ENCODE data around the gene MRC1. TPM values are rescaled to one million over a fixed set of nuclear protein-coding genes. Genes with fewer than 3 reads are reported as not detected.

MRC1 gene
- total RNA-seq, 1 donor from 2014 or later = 370 TPM

DNA sequence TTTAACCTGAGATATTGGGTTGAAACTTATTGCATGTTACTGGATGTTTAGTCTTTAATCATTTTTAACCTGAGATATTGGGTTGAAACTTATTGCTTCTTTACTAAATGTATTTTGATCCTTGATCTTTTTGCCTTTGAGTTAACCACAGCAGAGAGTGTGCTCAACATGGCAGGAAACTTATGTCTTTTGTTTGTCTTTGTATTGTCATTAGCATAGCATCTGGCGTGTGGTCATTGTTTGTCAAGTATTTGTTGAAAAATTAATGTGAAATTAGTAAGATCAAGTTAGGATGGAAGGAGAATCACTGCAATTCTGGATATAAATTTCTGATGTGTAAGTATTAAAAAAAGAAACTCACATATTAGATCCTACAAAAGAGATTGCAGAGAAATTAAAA lies 8.2 kb downstream of the MRC1 start:
- no peak overlapping the region for H3K27ac ChIP-seq
- ATAC-seq = no peak

DNA sequence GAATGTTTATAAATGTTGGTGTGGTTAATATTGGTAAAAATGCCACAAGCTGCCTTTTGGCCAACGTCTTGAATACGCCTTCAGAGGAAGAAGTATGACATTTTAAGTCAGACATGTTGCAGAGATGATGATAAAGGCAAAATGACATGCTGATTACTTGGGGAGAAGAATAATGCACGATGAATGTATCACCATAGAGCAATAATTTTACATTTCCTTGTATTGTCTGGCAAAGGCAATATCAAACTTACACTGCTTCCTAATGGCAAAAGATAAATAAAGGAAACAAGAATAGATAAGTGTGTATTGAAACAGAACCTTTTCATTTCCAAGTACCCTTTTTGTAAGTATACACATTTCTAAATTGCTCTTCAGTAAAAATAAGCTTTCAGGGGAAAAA lies 8.6 kb downstream of the MRC1 start:
- no peaks in the 10 kb centered on the region for H3K4me1 ChIP-seq
- TF ChIP-seq, protein P1, sequence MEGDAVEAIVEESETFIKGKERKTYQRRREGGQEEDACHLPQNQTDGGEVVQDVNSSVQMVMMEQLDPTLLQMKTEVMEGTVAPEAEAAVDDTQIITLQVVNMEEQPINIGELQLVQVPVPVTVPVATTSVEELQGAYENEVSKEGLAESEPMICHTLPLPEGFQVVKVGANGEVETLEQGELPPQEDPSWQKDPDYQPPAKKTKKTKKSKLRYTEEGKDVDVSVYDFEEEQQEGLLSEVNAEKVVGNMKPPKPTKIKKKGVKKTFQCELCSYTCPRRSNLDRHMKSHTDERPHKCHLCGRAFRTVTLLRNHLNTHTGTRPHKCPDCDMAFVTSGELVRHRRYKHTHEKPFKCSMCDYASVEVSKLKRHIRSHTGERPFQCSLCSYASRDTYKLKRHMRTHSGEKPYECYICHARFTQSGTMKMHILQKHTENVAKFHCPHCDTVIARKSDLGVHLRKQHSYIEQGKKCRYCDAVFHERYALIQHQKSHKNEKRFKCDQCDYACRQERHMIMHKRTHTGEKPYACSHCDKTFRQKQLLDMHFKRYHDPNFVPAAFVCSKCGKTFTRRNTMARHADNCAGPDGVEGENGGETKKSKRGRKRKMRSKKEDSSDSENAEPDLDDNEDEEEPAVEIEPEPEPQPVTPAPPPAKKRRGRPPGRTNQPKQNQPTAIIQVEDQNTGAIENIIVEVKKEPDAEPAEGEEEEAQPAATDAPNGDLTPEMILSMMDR (IDR thresholded peaks at IDR 0.05) = no peak
- no peaks in the 10 kb centered on the region for H3K9me3 ChIP-seq
- H3K27ac ChIP-seq = no peak overlapping the region
- no peaks in the 10 kb centered on the region for H3K27me3 ChIP-seq
- intact Hi-C loops (cut with DNase I) = no loop called here
- no peak overlapping the region for H3K4me3 ChIP-seq
- H3K36me3 ChIP-seq = no peaks in the 10 kb centered on the region
- ATAC-seq (no peak), DNase-seq (no peak)

More for the DNA sequence above, 8.2 kb downstream of the MRC1 start:
- no peaks in the 10 kb centered on the region for H3K36me3 ChIP-seq
- H3K9me3 ChIP-seq = no peaks in the 10 kb centered on the region
- TF ChIP-seq, protein P1 (IDR thresholded peaks at IDR 0.05) = no peak
- DNase-seq = no peak
- H3K27me3 ChIP-seq = no peaks in the 10 kb centered on the region
- no peak overlapping the region for H3K4me3 ChIP-seq
- H3K4me1 ChIP-seq = no peaks in the 10 kb centered on the region
- intact Hi-C loops (cut with DNase I) = no loop called here

DNA sequence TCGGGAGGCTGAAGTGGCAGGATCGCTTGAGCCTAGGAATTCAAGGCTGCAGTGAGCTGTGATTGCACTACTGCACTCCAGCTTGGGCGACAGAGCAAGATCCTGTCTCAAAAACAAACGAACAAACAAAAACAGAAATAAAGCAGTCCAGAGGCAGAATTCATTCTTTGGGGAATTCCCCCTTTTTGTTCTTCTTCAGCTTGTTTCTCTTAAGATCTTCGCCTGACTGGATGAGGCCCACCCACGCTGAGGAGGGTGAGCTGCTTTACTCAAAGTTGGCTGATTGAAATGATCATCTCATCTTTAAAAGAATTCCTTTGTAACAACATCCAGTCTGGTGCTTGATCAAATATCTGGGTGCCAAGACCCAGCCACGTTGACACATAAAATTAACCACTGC lies 10.7 kb downstream of the MRC1 start:
- ATAC-seq (no peak), DNase-seq (no peak)
- Histone ChIP-seq H3K9me3 (no peaks in the 10 kb centered on the region), H3K36me3 (no peaks in the 10 kb centered on the region), H3K4me3 (no peak overlapping the region), H3K4me1 (no peaks in the 10 kb centered on the region), H3K27ac (no peak overlapping the region), H3K27me3 (no peaks in the 10 kb centered on the region)
- intact Hi-C loops (cut with DNase I) = no loop called here
- TF ChIP-seq, protein P1 (IDR thresholded peaks at IDR 0.05) = no peak

DNA sequence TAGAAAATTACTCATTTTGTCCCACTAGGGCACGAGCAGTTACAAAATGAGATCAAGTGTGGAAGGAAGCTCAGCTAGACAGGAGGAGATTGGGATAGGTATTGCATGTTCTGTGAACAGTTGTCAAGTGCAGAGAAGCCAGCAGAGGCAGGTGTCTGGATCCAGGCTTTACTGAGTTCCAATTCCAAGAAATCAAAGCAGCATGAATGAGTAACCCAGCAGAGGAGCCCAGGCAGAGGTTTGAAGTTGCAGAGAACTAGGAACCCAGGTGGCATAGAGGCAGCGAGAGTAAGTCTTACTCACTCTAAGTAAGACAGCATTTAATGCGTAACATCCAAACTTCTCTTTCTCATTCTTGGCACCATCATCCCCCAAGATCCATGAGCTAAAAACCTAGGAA lies 11.8 kb downstream of the MRC1 start:
- H3K36me3 ChIP-seq = no peaks in the 10 kb centered on the region
- H3K4me3 ChIP-seq = no peak overlapping the region
- no peak for ATAC-seq
- TF ChIP-seq, protein P1 (IDR thresholded peaks at IDR 0.05) = no peak
- intact Hi-C loops (cut with DNase I) = no loop called here
- no peaks in the 10 kb centered on the region for H3K27me3 ChIP-seq
- DNase-seq = no peak
- no peak overlapping the region for H3K27ac ChIP-seq
- no peaks in the 10 kb centered on the region for H3K9me3 ChIP-seq
- no peaks in the 10 kb centered on the region for H3K4me1 ChIP-seq

DNA sequence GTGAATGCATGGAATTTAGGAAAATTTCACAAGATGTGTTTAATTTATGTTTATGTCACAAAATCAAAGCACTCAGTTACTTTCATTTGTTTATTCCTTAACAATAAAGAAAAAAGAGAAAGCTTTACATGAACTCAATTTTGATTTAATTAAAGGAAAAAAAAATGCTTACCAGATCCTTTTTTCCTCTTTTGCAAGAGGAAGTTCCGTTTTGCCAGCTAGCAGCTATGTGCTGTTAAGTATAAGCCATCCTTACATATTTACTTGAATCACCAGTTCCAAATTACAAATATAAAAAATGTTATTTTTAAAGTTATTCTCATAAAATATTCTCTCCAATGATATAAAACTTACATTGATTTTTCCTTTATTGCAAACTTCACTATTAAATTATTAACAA lies 12.7 kb downstream of the MRC1 start:
- DNase-seq (no peak), ATAC-seq (no peak)
- Histone ChIP-seq H3K4me1 (no peaks in the 10 kb centered on the region), H3K27ac (no peak overlapping the region), H3K27me3 (no peaks in the 10 kb centered on the region), H3K4me3 (no peak overlapping the region), H3K36me3 (no peaks in the 10 kb centered on the region), H3K9me3 (no peaks in the 10 kb centered on the region)
- intact Hi-C loops (cut with DNase I) = no loop called here
- TF ChIP-seq, protein P1 (IDR thresholded peaks at IDR 0.05) = no peak

DNA sequence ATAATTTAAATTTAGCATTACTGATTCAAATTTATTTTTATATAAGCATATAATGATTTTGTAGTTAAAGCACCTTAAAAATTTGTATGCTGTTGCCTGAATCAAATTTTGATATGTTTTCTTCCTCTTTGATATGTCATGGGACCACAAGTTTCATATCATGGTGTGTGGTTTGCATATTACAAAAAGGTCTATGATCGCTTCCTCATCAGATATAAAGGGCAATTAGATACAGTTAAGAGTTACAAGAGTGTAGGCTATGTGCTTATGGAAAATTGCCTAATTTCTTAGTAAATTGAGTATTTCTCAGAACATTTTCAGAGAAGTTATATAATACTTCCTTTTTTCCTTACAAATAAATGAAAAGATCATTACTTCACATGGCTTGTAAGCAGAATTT lies 22.2 kb downstream of the MRC1 start:
- intact Hi-C loops (cut with DNase I) = no loop called here
- peak; percentile 74 for ATAC-seq
- no peak for DNase-seq

More for the DNA sequence above, 22.2 kb downstream of the MRC1 start:
- TF ChIP-seq, protein P1 (IDR thresholded peaks at IDR 0.05) = no peak
- Histone ChIP-seq H3K9me3 (no peaks in the 10 kb centered on the region), H3K27me3 (no peaks in the 10 kb centered on the region), H3K27ac (no peak overlapping the region), H3K36me3 (peaks cover 3% of the 10 kb centered on the region), H3K4me1 (peaks cover 5% of the 10 kb centered on the region), H3K4me3 (no peak overlapping the region)
